ENCODE measurements around the gene SLAMF1. TPM values are rescaled to one million over a fixed set of nuclear protein-coding genes. Genes with fewer than 3 reads are reported as not detected.

Gene SLAMF1
- total RNA-seq, 2 donors from 2014 or later = not detected

- 76 to 85% methylated on average over 8 of the region's 8 CpGs for WGBS, 2 donors
- no peak overlapping the region for H3K27ac ChIP-seq
- no peaks in the 10 kb centered on the region for H3K9me3 ChIP-seq
- no peaks in the 10 kb centered on the region for H3K36me3 ChIP-seq (replicated peaks in 1 of 2; ENCODE audit: insufficient read depth in 1 of 2, low read depth in 2 of 2)
- no peak for DNase-seq
- TF ChIP-seq CTCF (IDR thresholded peaks at IDR 0.05) = no peak
- intact Hi-C loops (cut with DNase I) = no loop called here
- no peak overlapping the region for H3K4me3 ChIP-seq
- ATAC-seq = no peak
- peaks cover 29% of the 10 kb centered on the region for H3K4me1 ChIP-seq
- H3K27me3 ChIP-seq = no peaks in the 10 kb centered on the region
These were observed 5.2 kb downstream of the SLAMF1 start for GRCh38 chr1:160641323-160642280.

- 86 to 94% methylated on average over 2 of the region's 2 CpGs for WGBS, 2 donors
- DNase-seq = no peak
- no peaks in the 10 kb centered on the region for H3K36me3 ChIP-seq (replicated peaks in 1 of 2; ENCODE audit: insufficient read depth in 1 of 2, low read depth in 2 of 2)
- no peak for ATAC-seq
- no peaks in the 10 kb centered on the region for H3K9me3 ChIP-seq
- H3K4me1 ChIP-seq = peaks cover 21% of the 10 kb centered on the region
- H3K27ac ChIP-seq = no peak overlapping the region
- H3K27me3 ChIP-seq = no peaks in the 10 kb centered on the region
- intact Hi-C loops (cut with DNase I) = no loop called here
- no peak overlapping the region for H3K4me3 ChIP-seq
- TF ChIP-seq POLR2A (IDR thresholded peaks at IDR 0.05) (no peak), CTCF (IDR thresholded peaks at IDR 0.05) (no peak)
These were observed 6.3 kb downstream of the SLAMF1 start for GRCh38 chr1:160640359-160641123.

- H3K36me3 ChIP-seq (replicated peaks in 1 of 2; ENCODE audit: insufficient read depth in 1 of 2, low read depth in 2 of 2) = no peaks in the 10 kb centered on the region
- intact Hi-C loops (cut with DNase I) = no loop called here
- no peaks in the 10 kb centered on the region for H3K9me3 ChIP-seq
- peaks cover 21% of the 10 kb centered on the region for H3K4me1 ChIP-seq
- TF ChIP-seq CTCF (IDR thresholded peaks at IDR 0.05) (no peak), POLR2A (IDR thresholded peaks at IDR 0.05) (no peak)
- DNase-seq (peak in 2 of 4 donors; percentile 39 to 45), ATAC-seq (no peak)
- H3K27me3 ChIP-seq = no peaks in the 10 kb centered on the region
- WGBS, 2 donors = 32 to 51% methylated on average over 3 of the region's 3 CpGs
- no peak overlapping the region for H3K27ac ChIP-seq
- no peak overlapping the region for H3K4me3 ChIP-seq
These were observed 7.2 kb downstream of the SLAMF1 start for GRCh38 chr1:160639652-160640051.

- no peak for DNase-seq
- no peak overlapping the region for H3K27ac ChIP-seq
- peaks cover 21% of the 10 kb centered on the region for H3K4me1 ChIP-seq
- TF ChIP-seq CTCF (IDR thresholded peaks at IDR 0.05) = no peak
- H3K4me3 ChIP-seq = no peak overlapping the region
- no peaks in the 10 kb centered on the region for H3K27me3 ChIP-seq
- WGBS, 2 donors = 81 to 82% methylated on average over 6 of the region's 6 CpGs
- no peak for ATAC-seq
- no peaks in the 10 kb centered on the region for H3K36me3 ChIP-seq (replicated peaks in 1 of 2; ENCODE audit: insufficient read depth in 1 of 2, low read depth in 2 of 2)
- no peaks in the 10 kb centered on the region for H3K9me3 ChIP-seq
- intact Hi-C loops (cut with DNase I) = no loop called here
These were observed 7.9 kb downstream of the SLAMF1 start for GRCh38 chr1:160638926-160639325.

Measured in body of pancreas (tissue), 4 donors.